ENCODE results near the gene HS6ST1.
"Not testable (repeated sequence)": the region's sequence is repeated elsewhere in the genome, so short reads cannot be mapped to it uniquely, and the experiment has no call there.

Gene HS6ST1

GRCh38 chr2:128321784-128322714 is 3.4 kb upstream of the HS6ST1 start:
- DNase-seq (ENCODE audit: low read depth) = no peak

- DNase-seq (ENCODE audit: low read depth) = no peak
Measured at GRCh38 chr2:128320906-128321771, 2.5 kb upstream of the HS6ST1 start.

GRCh38 chr2:128320192-128320905 is 1.7 kb upstream of the HS6ST1 start:
- no peak for DNase-seq (ENCODE audit: low read depth)

GRCh38 chr2:128319631-128320191 is 1.0 kb upstream of the HS6ST1 start:
- no peak for DNase-seq (ENCODE audit: low read depth)

- not testable (repeated sequence) for DNase-seq (ENCODE audit: low read depth)
Measured at GRCh38 chr2:128318245-128318644, 423 bp downstream of the HS6ST1 start.

GRCh38 chr2:128317899-128318225 is 806 bp downstream of the HS6ST1 start:
- DNase-seq (ENCODE audit: low read depth) = not testable (repeated sequence)

- DNase-seq (ENCODE audit: low read depth) = no peak
Measured at GRCh38 chr2:128317181-128317898, 1.3 kb downstream of the HS6ST1 start.

GRCh38 chr2:128316777-128317180 is 1.9 kb downstream of the HS6ST1 start:
- DNase-seq (ENCODE audit: low read depth) = no peak

GRCh38 chr2:128315829-128316776 is 2.6 kb downstream of the HS6ST1 start:
- no peak for DNase-seq (ENCODE audit: low read depth)

GRCh38 chr2:128315122-128315828 is 3.4 kb downstream of the HS6ST1 start:
- DNase-seq (ENCODE audit: low read depth) = no peak

- no peak for DNase-seq (ENCODE audit: low read depth)
Measured at GRCh38 chr2:128314348-128315121, 4.1 kb downstream of the HS6ST1 start.

GRCh38 chr2:128313931-128314347 is 4.7 kb downstream of the HS6ST1 start:
- DNase-seq (ENCODE audit: low read depth) = no peak

GRCh38 chr2:128313091-128313836 is 5.4 kb downstream of the HS6ST1 start:
- no peak for DNase-seq (ENCODE audit: low read depth)

- DNase-seq (ENCODE audit: low read depth) = no peak
Measured at GRCh38 chr2:128312411-128312810, 6.3 kb downstream of the HS6ST1 start.

GRCh38 chr2:128311755-128312341 is 6.8 kb downstream of the HS6ST1 start:
- DNase-seq (ENCODE audit: low read depth) = no peak

GRCh38 chr2:128311216-128311754 is 7.4 kb downstream of the HS6ST1 start:
- DNase-seq (ENCODE audit: low read depth) = no peak

GRCh38 chr2:128310761-128311160 is 7.9 kb downstream of the HS6ST1 start:
- no peak for DNase-seq (ENCODE audit: low read depth)
